Fibroblast of gingiva (primary cell): ENCODE measurements around the gene GATA5.

Experiments used
- DNase-seq: peaks from one replicate; pipeline ENCODE4 v3.0.0-alpha.2; 2011; ENCODE audit warnings: low read depth

The GATA5 gene

GRCh38 chr20:62472941-62473585 is 2.7 kb downstream of the GATA5 start:
- DNase-seq = no peak

DNA sequence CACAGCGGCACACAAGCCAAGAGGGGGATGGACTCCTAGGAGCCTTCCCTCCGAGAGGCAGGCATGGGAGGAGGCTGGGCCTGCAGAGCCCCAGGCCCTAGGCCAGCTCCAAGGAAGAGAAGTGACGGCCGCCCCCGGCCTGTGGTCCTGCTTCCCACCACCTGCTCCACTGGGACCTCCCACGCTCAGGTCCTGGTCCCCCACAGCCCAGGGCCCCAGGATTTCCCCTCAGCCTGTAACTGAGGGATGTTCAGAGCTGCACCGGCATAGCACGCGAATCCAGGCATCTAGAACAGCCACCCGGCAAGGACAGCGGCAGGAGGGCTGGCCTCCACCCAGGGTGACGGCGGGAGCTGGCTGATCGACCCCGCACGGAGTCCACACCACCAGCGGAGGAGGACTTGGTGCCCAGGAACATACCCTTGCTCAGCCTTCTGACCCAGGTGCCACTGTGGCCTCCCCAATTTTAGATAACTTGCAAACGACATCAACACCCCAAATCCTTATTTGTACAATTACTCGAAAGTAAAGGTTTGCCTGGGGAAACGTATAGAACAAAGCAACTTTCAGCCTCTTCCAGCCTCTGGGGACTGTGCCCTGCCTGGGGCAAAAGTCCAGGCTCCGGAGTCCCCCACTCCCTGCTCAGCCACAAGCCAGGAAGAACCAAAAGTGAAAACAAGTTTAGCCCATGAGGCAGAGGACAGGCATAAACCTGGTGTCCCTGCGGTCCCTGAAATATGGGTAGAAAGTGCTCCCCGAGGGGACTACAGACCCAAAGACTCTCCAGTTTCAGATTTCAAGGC is 3.5 kb downstream of the GATA5 start:
- no peak for DNase-seq

GRCh38 chr20:62470459-62470858 is 5.3 kb downstream of the GATA5 start:
- DNase-seq = no peak

GRCh38 chr20:62470001-62470400 is 5.8 kb downstream of the GATA5 start:
- no peak for DNase-seq

DNA sequence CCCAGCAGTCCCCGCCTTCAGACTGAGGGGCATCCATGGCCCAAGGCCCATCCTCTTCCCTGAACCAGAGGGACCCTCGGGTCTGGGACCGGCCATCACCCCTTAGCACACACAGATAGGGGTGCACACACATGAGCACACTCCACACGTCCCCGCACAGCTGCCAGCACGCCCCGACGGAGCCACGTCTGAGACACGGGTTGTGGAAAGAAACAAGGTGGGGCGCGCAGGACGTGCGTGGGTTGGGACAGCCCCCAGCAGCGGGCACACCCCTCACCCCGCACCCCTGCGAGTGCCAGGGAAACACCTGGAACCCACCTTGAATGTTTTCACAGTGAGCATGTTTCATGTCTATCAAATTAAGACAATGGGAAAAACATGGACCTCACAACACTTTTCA is 6.4 kb downstream of the GATA5 start:
- DNase-seq = no peak

DNA sequence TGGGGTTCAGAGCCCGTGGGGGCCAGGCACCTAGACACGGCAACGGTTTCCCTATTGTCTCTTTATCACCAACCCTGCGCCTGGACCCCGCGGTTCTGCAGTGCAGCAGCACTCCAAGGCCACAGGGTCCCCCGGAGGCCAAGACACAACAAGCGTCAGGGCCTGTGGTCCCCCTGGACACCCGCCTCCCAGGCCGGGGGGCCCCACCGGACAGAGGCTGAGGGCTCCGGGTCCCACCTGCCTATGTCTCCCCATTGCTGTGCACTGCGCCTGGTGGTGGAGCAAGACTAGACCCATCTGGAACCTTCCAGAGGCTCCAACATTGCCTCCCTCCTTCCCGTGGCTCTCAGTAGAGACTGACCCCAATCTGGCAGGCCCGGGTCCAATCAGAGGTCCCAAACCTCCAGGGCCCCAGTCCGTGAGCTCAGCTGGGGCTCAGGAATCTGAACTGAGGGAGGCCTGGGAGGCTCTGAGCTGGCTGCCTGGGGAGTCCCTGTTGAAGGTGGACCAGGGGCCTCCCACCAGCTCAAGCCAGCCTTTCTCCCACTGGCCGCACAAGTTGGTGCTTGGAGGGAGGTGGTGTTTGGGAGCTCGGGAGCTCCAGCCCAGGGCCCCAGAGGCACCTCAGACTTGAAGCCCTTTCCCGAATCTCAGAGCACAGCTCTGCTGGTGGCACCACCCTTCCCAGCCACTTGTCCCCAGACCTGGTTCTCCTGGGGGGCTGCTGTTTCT is 8.8 kb downstream of the GATA5 start:
- DNase-seq = no peak

GRCh38 chr20:62466072-62466760 is 9.6 kb downstream of the GATA5 start:
- no peak for DNase-seq

DNA sequence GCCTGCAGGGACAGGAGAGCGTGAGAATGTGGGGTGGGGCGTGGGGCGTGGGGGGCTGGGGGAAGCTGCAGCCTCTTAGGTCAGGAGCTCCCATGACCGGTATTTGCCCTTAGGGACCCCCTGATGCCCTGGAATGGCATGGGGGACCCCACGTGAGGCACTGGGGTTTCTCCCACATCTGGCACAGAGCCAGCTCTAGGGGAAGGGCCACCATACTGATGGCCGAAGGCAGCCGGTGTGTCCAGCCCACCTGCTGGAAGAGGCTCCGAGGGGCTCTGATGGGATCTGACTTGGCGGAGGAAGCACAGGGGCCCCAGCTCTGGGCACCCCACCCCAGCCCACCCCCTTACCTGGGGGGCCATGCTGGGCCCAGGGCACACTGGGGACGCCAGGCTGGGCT is 10.8 kb downstream of the GATA5 start:
- DNase-seq = no peak

DNA sequence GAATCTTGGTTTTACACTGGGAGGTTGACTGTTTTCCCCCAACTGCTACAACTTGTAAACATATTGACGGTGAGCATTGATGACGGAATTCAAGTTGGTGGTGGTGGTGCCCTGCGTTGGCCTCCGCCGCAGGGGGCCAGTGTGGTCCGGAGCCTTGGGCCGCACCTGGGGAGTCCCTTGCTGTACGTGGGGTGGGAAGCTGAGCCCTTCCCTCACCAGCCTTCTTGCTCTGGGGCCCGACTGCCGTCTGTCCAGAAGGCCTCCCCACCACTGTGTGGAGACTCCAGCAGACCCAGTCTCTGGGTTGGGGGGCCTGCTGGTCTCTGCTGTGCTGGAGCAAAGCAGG is 11.4 kb downstream of the GATA5 start:
- DNase-seq = no peak

GRCh38 chr20:62463651-62464424 is 12.0 kb downstream of the GATA5 start:
- no peak for DNase-seq

GRCh38 chr20:62462976-62463592 is 12.7 kb downstream of the GATA5 start:
- DNase-seq = no peak

DNA sequence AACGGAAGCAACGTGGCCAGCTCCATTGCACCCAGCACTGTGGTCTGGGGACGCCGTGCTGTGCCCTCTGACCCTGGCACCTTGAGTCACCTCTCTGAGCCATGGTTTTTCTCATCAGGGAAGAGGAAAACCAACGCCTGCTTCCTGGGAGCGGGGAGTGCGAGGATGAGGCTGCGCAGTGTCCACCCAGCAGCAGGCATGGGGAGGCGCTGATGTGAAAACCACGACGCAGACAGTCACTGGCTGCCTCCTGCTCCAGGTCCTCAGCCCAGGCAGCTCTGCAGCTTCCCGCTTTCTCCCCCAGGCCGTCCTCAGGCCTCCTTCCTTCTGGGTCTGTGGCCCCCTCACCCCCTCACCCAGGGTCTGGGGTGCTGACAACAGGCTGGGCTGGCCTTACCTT is 14.0 kb downstream of the GATA5 start:
- DNase-seq = no peak

DNA sequence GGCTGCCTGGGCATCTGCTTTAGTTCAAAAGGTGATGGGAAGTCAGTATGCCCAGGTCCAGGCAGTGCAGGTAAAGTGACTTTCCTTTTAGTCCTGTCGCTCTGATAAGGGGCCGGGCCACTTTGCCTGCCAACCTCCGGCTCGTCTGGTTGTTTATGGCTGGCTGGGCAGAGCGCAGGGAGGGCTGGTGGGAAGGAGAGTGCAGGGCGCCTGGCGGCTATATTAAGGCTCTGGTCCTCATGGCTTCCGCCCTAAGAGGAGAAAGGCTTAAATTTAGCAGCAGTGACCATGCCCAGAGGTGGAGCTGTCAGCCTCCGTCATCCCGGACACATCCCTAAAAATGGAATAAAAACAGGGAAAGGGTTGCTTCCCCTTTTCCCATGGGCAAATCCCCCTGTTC is 14.6 kb downstream of the GATA5 start:
- DNase-seq = no peak

- DNase-seq = no peak
These were observed 15.1 kb downstream of the GATA5 start for GRCh38 chr20:62460678-62461077.

DNA sequence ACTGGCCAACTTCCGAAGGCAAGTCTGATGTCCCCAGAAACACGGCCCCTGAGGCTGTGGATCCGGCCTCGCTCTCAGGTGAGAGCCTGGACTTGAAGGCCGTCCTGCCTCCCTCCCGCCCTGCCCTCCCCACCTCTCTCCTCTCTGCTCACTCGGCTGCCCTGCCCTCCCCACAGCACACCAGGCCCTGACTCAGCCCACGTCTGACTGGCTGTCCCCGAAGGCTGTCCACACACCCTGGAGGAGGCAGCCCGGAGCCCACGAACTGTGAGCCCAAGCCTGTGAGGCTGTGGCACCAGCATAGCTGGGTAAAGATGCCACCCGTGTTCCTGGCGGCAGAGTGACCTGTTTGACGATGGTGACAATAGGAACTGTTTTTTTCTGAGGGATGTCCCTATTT is 16.3 kb downstream of the GATA5 start:
- no peak for DNase-seq

- DNase-seq = no peak
These were observed 17.2 kb downstream of the GATA5 start for GRCh38 chr20:62458275-62459251.

DNA sequence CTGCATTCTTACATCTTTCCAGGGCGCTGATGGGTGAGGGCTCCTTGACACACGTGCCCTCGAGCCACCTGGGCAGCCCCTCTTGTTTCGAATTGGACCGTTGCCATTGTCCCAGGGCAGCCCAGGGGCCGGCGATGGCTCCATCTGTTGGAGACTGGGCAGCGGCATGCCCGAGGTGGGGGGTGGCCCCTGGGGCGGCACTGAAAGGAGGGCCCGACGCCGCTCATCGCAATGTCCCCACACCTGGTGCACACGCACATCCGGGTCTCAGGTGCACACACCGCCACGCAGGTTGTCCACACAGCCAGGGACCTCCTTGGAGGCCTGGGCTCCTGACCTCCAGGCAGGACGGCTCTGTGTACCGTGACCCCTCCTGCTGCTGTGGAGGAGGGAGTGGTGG is 18.0 kb downstream of the GATA5 start:
- DNase-seq = no peak

DNA sequence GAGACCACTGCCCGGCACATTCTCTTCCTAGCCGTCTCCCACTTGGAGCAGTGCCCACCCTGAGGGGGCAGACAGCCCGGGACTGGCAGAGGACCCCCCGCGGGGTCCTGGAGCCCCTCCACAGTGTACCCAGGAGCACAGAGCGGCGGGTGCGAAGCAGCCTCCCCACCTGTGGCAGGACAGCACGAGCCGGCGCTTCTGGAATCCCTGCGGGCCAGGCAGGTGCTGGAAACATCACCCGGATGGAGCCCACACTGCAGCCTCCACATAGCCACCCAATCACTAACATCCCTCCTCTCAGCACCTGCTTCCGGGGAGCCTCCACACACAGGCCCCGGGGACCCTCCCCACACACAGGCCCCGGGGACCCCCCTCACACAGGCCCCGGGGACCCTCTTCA is 18.7 kb downstream of the GATA5 start:
- DNase-seq = no peak

GRCh38 chr20:62455929-62456328 is 19.9 kb downstream of the GATA5 start:
- no peak for DNase-seq
